Neural crest cell (in vitro differentiated cells): ENCODE data around the gene CAMK1. TPM values are rescaled to one million over a fixed set of nuclear protein-coding genes. Genes with fewer than 3 reads are reported as not detected.

Experiments used
- DNase-seq: peaks from one replicate; pipeline ENCODE4 v3.0.0; 2021; ENCODE audit warnings: low read depth, mixed read lengths, low spot score
- H3K27ac Mint-ChIP-seq: one replicate; pipeline ENCODE4 v1.8.0; 2021; ENCODE audit warnings: mild to moderate bottlenecking, mixed read lengths; ENCODE audit not compliant: unreplicated experiment
- H3K27me3 Mint-ChIP-seq: 2 replicates; pipeline ENCODE4 v1.8.0; 2021; ENCODE audit warnings: low read depth, mild to moderate bottlenecking, mixed read lengths
- H3K36me3 Mint-ChIP-seq: 2 replicates; pipeline ENCODE4 v1.8.0; 2021; ENCODE audit warnings: low read depth, mild to moderate bottlenecking, mixed read lengths
- H3K4me1 Mint-ChIP-seq: 2 replicates; pipeline ENCODE4 v1.8.0; 2021; ENCODE audit warnings: mixed read lengths
- H3K4me3 Mint-ChIP-seq: one replicate; pipeline ENCODE4 v1.8.0; 2021; ENCODE audit warnings: mild to moderate bottlenecking, mixed read lengths
- H3K9me3 Mint-ChIP-seq: 2 replicates; pipeline ENCODE4 v1.8.0; 2021; ENCODE audit warnings: mixed read lengths
- total RNA-seq: library from RNA; stranded (reverse); gene quantifications from 2 replicates; pipeline ENCODE4 v1.2.1, GENCODE V29; 2021
- TF ChIP-seq, protein P1 (sequence below): fragments of 200-600 bp; sonication (generic); conservative IDR thresholded peaks from 2 replicates; pipeline ENCODE4 v1.5.0; 2021; ENCODE audit warnings: antibody characterized with exemption, mild to moderate bottlenecking

CAMK1 gene
- total RNA-seq, 1 donor from 2014 or later, result 22.5 TPM

GRCh38 chr3:9750556-9751411 is 19.0 kb downstream of the CAMK1 start:
- TF ChIP-seq, protein P1, sequence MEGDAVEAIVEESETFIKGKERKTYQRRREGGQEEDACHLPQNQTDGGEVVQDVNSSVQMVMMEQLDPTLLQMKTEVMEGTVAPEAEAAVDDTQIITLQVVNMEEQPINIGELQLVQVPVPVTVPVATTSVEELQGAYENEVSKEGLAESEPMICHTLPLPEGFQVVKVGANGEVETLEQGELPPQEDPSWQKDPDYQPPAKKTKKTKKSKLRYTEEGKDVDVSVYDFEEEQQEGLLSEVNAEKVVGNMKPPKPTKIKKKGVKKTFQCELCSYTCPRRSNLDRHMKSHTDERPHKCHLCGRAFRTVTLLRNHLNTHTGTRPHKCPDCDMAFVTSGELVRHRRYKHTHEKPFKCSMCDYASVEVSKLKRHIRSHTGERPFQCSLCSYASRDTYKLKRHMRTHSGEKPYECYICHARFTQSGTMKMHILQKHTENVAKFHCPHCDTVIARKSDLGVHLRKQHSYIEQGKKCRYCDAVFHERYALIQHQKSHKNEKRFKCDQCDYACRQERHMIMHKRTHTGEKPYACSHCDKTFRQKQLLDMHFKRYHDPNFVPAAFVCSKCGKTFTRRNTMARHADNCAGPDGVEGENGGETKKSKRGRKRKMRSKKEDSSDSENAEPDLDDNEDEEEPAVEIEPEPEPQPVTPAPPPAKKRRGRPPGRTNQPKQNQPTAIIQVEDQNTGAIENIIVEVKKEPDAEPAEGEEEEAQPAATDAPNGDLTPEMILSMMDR, result no peak
- Mint-ChIP-seq H3K4me1 (peaks cover 33% of the 10 kb centered on the region), H3K9me3 (no peaks in the 10 kb centered on the region), H3K27ac (peak overlapping the region; percentile 98), H3K27me3 (peaks cover 4% of the 10 kb centered on the region), H3K36me3 (no peaks in the 10 kb centered on the region), H3K4me3 (peak overlapping the region; percentile 99)
- DNase-seq, result no peak

DNA sequence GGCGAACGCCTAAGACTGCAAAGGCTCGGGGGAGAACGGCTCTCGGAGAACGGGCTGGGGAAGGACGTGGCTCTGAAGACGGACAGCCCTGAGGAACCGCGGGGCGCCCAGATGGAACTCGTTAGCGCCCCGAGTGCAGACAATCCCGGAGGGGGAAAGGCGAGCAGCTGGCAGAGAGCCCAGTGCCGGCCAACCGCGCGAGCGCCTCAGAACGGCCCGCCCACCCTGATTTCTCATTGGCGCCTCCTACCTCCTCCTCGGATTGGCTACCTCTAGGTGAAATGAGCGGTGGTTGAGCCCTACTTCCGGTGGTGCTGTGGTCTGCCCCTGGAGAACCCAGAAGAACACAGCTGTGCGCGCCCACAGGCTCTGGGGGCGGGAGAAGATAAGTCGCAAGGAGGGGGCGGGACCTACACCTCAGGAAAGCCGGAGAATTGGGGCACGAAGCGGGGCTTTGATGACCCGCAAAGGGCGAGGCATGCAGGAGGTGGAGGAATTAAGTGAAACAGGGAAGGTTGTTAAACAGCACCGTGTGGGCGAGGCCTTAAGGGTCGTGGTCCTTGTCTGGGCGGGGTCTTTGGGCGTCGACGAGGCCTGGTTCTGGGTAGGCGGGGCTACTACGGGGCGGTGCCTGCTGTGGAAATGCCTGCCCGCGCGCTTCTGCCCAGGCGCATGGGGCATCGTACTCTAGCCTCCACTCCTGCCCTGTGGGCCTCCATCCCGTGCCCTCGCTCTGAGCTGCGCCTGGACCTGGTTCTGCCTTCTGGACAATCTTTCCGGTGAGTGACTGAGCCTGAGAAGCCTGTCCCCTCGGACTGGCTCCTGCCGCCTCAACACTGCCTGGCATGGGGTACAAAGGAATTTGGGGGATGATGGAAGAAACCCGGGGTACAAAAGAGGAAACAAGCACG is 19.8 kb downstream of the CAMK1 start, which contains the start of gene OGG1:
Gene OGG1, plus strand, starts transcription at position 308 of the 911 bp plus-strand sequence. Its CDS starts 335 bp downstream, at position 643.
- H3K9me3 Mint-ChIP-seq, result no peaks in the 10 kb centered on the region

DNA sequence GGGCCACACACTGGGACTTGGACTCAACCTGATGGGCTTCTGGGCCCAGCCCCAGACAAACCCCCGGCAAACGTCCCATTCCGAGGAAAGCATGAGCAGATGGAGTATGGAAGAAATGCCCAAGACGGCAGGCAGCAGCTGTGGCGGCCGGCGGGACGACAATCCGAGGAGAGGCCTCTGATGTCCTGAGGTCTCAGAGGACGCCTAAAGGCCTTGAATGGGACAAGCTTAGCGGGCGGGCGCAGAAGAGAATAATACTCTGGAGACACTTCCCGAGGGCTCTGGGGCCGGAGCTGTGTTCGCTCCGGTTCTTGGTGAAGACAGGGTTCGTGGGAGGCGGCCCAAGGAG is 20.5 kb downstream of the CAMK1 start:
- TF ChIP-seq, protein P1, result no peak
- Mint-ChIP-seq H3K9me3 (no peaks in the 10 kb centered on the region), H3K36me3 (peaks cover 4% of the 10 kb centered on the region), H3K27ac (peak overlapping the region; percentile 98), H3K4me1 (peaks cover 33% of the 10 kb centered on the region), H3K27me3 (peaks cover 4% of the 10 kb centered on the region), H3K4me3 (peak overlapping the region; percentile 99)
- DNase-seq, result no peak

More for the DNA sequence above, 19.8 kb downstream of the CAMK1 start, which contains the start of gene OGG1:
- TF ChIP-seq, protein P1, result no peak
- Mint-ChIP-seq H3K4me1 (peaks cover 33% of the 10 kb centered on the region), H3K27me3 (peaks cover 4% of the 10 kb centered on the region), H3K27ac (peak within 1 kb of the TSS; percentile 98), H3K4me3 (peak within 1 kb of the TSS; percentile 99), H3K36me3 (peaks cover under 1% of the 10 kb centered on the region)
- DNase-seq, result peak; percentile 90

GRCh38 chr3:9748031-9748430 is 21.7 kb downstream of the CAMK1 start:
- Mint-ChIP-seq H3K27me3 (peaks cover 4% of the 10 kb centered on the region), H3K4me1 (peaks cover 33% of the 10 kb centered on the region), H3K36me3 (peaks cover 4% of the 10 kb centered on the region), H3K27ac (no peak overlapping the region), H3K4me3 (peak overlapping the region; percentile 67), H3K9me3 (no peaks in the 10 kb centered on the region)
- DNase-seq, result no peak
- TF ChIP-seq, protein P1, result no peak

DNA sequence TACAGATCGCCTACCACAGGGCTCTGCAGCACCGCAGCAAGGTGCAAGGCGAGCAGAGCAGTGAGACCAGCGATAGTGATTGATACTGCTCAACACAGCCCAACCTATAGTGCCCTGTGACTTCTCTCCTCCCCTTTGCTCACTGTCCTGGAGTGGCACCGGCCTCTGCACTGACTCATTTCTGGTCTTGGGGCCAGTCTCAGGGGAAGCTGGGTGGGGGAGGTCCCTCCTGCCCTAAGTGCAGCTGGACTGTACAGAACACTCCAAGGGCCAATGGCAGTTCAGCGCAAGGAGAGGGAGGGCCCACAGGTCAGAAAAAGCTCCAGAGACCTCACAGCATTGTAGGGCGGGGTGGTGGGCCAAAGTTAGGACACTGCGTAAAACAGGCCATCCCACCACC is 22.5 kb downstream of the CAMK1 start:
- DNase-seq, result no peak
- Mint-ChIP-seq H3K9me3 (no peaks in the 10 kb centered on the region), H3K36me3 (peaks cover 4% of the 10 kb centered on the region), H3K4me3 (peak overlapping the region; percentile 68), H3K27ac (no peak overlapping the region), H3K4me1 (peaks cover 33% of the 10 kb centered on the region), H3K27me3 (peaks cover 4% of the 10 kb centered on the region)
- TF ChIP-seq, protein P1, result no peak
